ENCODE results near the gene CDK5.

GRCh38 chr7:151008511-151009323 lies 49.0 kb downstream of the CDK5 start:
- 0 out of 2 replicates have a peak, but pooled peaks have one; percentile 39 for TF ChIP-seq CGGBP1 (CRISPR knock-in tag; IDR thresholded peaks at IDR 0.05)
- peak; percentile 89 for TF ChIP-seq SMC3 (conservative IDR thresholded peaks at IDR 0.05; ENCODE audit: insufficient read depth, low read depth, low read length)
- peak; percentile 64; the same call in 1 of the 2 replicates for TF ChIP-seq NFXL1 (CRISPR knock-in tag; IDR thresholded peaks at IDR 0.05)
- no peak for TF ChIP-seq SAFB2 (IDR thresholded peaks at IDR 0.05; ENCODE audit: borderline replicate concordance, low read depth, low read length, severe bottlenecking)
- peak; percentile 53 for TF ChIP-seq FOS (IDR thresholded peaks at IDR 0.05; ENCODE audit: extremely low read depth, insufficient read length)
- TF ChIP-seq ZNF699 (CRISPR knock-in tag; IDR thresholded peaks at IDR 0.05; ENCODE audit: insufficient replicate concordance): no peak
- TF ChIP-seq EZH2 (IDR thresholded peaks at IDR 0.05; ENCODE audit: borderline replicate concordance, low read depth, low read length): no peak
- peak; percentile 97 for TF ChIP-seq HMGXB4 (CRISPR knock-in tag; IDR thresholded peaks at IDR 0.05)
- no peak for TF ChIP-seq MLX (CRISPR knock-in tag; conservative IDR thresholded peaks at IDR 0.05)
- TF ChIP-seq ZFX (CRISPR knock-in tag; IDR thresholded peaks at IDR 0.05): peak; percentile 95
- peak; percentile 98 to 100 (median 99) for TF ChIP-seq CTCF (IDR thresholded peaks at IDR 0.05 in 2 of 3, conservative IDR thresholded peaks at IDR 0.05 in 1 of 3; ENCODE audit: insufficient read depth in 2 of 3, low read depth in 1 of 3, low read length in 3 of 3)
- TF ChIP-seq RAD21 (CRISPR knock-in tag; conservative IDR thresholded peaks at IDR 0.05 in 1 of 2, IDR thresholded peaks at IDR 0.05 in 1 of 2): peak; percentile 64 to 73

All from K562 (cell line).